SK-N-SH treated with all-trans-retinoic acid at 6 μM for 48 hours (cell line): ENCODE data around the gene VPS35L.

Source experiments
- ATAC-seq: fragments of 200-7000 bp; cut with Tn5 transposase; 3 replicates; pipeline ENCODE4 v1.9.1; 2020; ENCODE audit warnings: mild to moderate bottlenecking, moderate library complexity
- ARNTL ChIP-seq: fragments of 450-650 bp; formaldehyde crosslinking; IDR thresholded peaks from 2 replicates; pipeline ENCODE4 v1.5.0; 2020; ENCODE audit warnings: low read depth, mild to moderate bottlenecking, moderate library complexity, borderline replicate concordance
- BACH2 ChIP-seq: fragments of 250-450 bp; sonication (Bioruptor Pico); IDR thresholded peaks from 2 replicates; pipeline ENCODE4 v1.9.0; 2021; ENCODE audit warnings: mild to moderate bottlenecking, borderline replicate concordance
- CREB5 ChIP-seq: fragments of 250-450 bp; sonication (Bioruptor Pico); IDR thresholded peaks from 2 replicates; pipeline ENCODE4 v1.5.1; 2020; ENCODE audit warnings: low read depth, mild to moderate bottlenecking, moderate library complexity
- CSDC2 ChIP-seq: fragments of 250-450 bp; sonication (Bioruptor Pico); IDR thresholded peaks from 2 replicates; pipeline ENCODE4 v1.5.0; 2020; ENCODE audit warnings: mild to moderate bottlenecking, moderate library complexity
- CSRNP3 ChIP-seq: fragments of 250-450 bp; sonication (Bioruptor Pico); IDR thresholded peaks from 2 replicates; pipeline ENCODE4 v1.5.1; 2021; ENCODE audit warnings: mild to moderate bottlenecking, moderate library complexity
- ESRRG ChIP-seq: fragments of 250-450 bp; sonication (Bioruptor Pico); IDR thresholded peaks from 2 replicates; pipeline ENCODE4 v1.6.1; 2021; ENCODE audit warnings: mild to moderate bottlenecking
- ISL1 ChIP-seq: fragments of 250-450 bp; sonication (Bioruptor Pico); IDR thresholded peaks from 2 replicates; pipeline ENCODE4 v2.1.2; 2022; ENCODE audit warnings: mild to moderate bottlenecking, moderate library complexity
- OSR1 ChIP-seq: fragments of 250-450 bp; sonication (Bioruptor Pico); IDR thresholded peaks from 2 replicates; pipeline ENCODE4 v1.8.0; 2022; ENCODE audit warnings: moderate library complexity, mild to moderate bottlenecking, inconsistent platforms
- PATZ1 ChIP-seq: fragments of 250-450 bp; sonication (Bioruptor Pico); IDR thresholded peaks from 2 replicates; pipeline ENCODE4 v1.8.0; 2020; ENCODE audit warnings: mild to moderate bottlenecking, moderate library complexity, borderline replicate concordance
- POU6F1 ChIP-seq: fragments of 250-450 bp; sonication (Bioruptor Pico); IDR thresholded peaks from 2 replicates; pipeline ENCODE4 v1.8.0; 2021; ENCODE audit warnings: low read depth, mild to moderate bottlenecking, moderate library complexity, borderline replicate concordance
- PPARA ChIP-seq: fragments of 250-450 bp; sonication (Bioruptor Pico); IDR thresholded peaks from 2 replicates; pipeline ENCODE4 v1.5.0; 2020; ENCODE audit warnings: mild to moderate bottlenecking, borderline replicate concordance
- RARB ChIP-seq: fragments of 250-450 bp; sonication (Bioruptor Pico); IDR thresholded peaks from 2 replicates; pipeline ENCODE4 v1.8.0; 2021; ENCODE audit warnings: mild to moderate bottlenecking, moderate library complexity
- SNAI2 ChIP-seq: fragments of 250-450 bp; sonication (Bioruptor Pico); IDR thresholded peaks from 2 replicates; pipeline ENCODE4 v1.5.0; 2020; ENCODE audit warnings: mild to moderate bottlenecking, moderate library complexity
- TCF4 ChIP-seq: fragments of 250-450 bp; sonication (Bioruptor Pico); IDR thresholded peaks from 2 replicates; pipeline ENCODE4 v1.8.0; 2021; ENCODE audit warnings: mild to moderate bottlenecking, moderate library complexity, borderline replicate concordance
- TOX ChIP-seq: fragments of 250-450 bp; sonication (Bioruptor Pico); IDR thresholded peaks from 2 replicates; pipeline ENCODE4 v1.8.0; 2021; ENCODE audit warnings: mild to moderate bottlenecking, moderate library complexity, borderline replicate concordance
- ZC3H10 ChIP-seq: fragments of 250-450 bp; sonication (Bioruptor Pico); IDR thresholded peaks from 2 replicates; pipeline ENCODE4 v1.5.1; 2021; ENCODE audit warnings: mild to moderate bottlenecking, moderate library complexity
- ZFP3 ChIP-seq: fragments of 250-450 bp; sonication (Bioruptor Pico); IDR thresholded peaks from 2 replicates; pipeline ENCODE4 v1.5.0; 2020; ENCODE audit warnings: mild to moderate bottlenecking, moderate library complexity
- ZFP30 ChIP-seq: fragments of 450-650 bp; formaldehyde crosslinking; IDR thresholded peaks from 2 replicates; pipeline ENCODE4 v1.5.0; 2022; ENCODE audit warnings: mild to moderate bottlenecking, moderate library complexity
- ZNF565 ChIP-seq: fragments of 450-650 bp; formaldehyde crosslinking; conservative IDR thresholded peaks from 2 replicates; pipeline ENCODE4 v1.5.0; 2020; ENCODE audit warnings: low read depth, mild to moderate bottlenecking, moderate library complexity
- ZNF70 ChIP-seq: fragments of 450-650 bp; formaldehyde crosslinking; IDR thresholded peaks from 2 replicates; pipeline ENCODE4 v1.5.0; 2020; ENCODE audit warnings: mild to moderate bottlenecking, moderate library complexity
- ZNF8 ChIP-seq: fragments of 450-650 bp; formaldehyde crosslinking; IDR thresholded peaks from 2 replicates; pipeline ENCODE4 v1.5.0; 2020; ENCODE audit warnings: mild to moderate bottlenecking, moderate library complexity

VPS35L gene

GRCh38 chr16:19618876-19619275 lies 63.4 kb downstream of the VPS35L start:
- no peak for ATAC-seq
- TF ChIP-seq ISL1 (CRISPR knock-in tag): no peak
- TF ChIP-seq CSDC2 (CRISPR knock-in tag): no peak
- TF ChIP-seq ZNF565: no peak

GRCh38 chr16:19621445-19621844 lies 65.9 kb downstream of the VPS35L start:
- TF ChIP-seq RARB (CRISPR knock-in tag): no peak
- TF ChIP-seq TCF4 (CRISPR knock-in tag): no peak
- no peak for ATAC-seq

GRCh38 chr16:19625039-19625438 lies 69.5 kb downstream of the VPS35L start:
- no peak for TF ChIP-seq RARB (CRISPR knock-in tag)
- TF ChIP-seq CSDC2 (CRISPR knock-in tag): no peak
- TF ChIP-seq POU6F1 (CRISPR knock-in tag): no peak
- no peak for TF ChIP-seq TOX (CRISPR knock-in tag)
- no peak for TF ChIP-seq ZNF70 (CRISPR knock-in tag)
- TF ChIP-seq ARNTL: no peak
- no peak for TF ChIP-seq PPARA
- ATAC-seq: no peak

- no peak for TF ChIP-seq TOX (CRISPR knock-in tag)
- no peak for TF ChIP-seq ZNF8 (CRISPR knock-in tag)
- ATAC-seq: no peak
Measured at GRCh38 chr16:19636436-19637267, 81.1 kb downstream of the VPS35L start.

GRCh38 chr16:19639986-19640421 lies 84.5 kb downstream of the VPS35L start:
- TF ChIP-seq ZNF8 (CRISPR knock-in tag) (no peak), OSR1 (CRISPR knock-in tag) (no peak), ZNF70 (CRISPR knock-in tag) (no peak), PPARA (no peak), RARB (CRISPR knock-in tag) (no peak), BACH2 (CRISPR knock-in tag) (no peak), TCF4 (CRISPR knock-in tag) (no peak), ARNTL (no peak), PATZ1 (CRISPR knock-in tag) (no peak), POU6F1 (CRISPR knock-in tag) (no peak), SNAI2 (CRISPR knock-in tag) (no peak), CSDC2 (CRISPR knock-in tag) (no peak), ZC3H10 (CRISPR knock-in tag) (no peak), TOX (CRISPR knock-in tag) (no peak), ESRRG (CRISPR knock-in tag) (no peak), ZFP3 (CRISPR knock-in tag) (no peak), ZFP30 (no peak)
- no peak for ATAC-seq

GRCh38 chr16:19642501-19642900 lies 87.0 kb downstream of the VPS35L start:
- ATAC-seq: no peak
- TF ChIP-seq PPARA: no peak
- TF ChIP-seq SNAI2 (CRISPR knock-in tag): no peak
- TF ChIP-seq ZNF8 (CRISPR knock-in tag): no peak
- no peak for TF ChIP-seq ZC3H10 (CRISPR knock-in tag)
- no peak for TF ChIP-seq CREB5 (CRISPR knock-in tag)
- TF ChIP-seq PATZ1 (CRISPR knock-in tag): no peak
- TF ChIP-seq RARB (CRISPR knock-in tag): no peak
- no peak for TF ChIP-seq CSRNP3
- no peak for TF ChIP-seq BACH2 (CRISPR knock-in tag)
- TF ChIP-seq OSR1 (CRISPR knock-in tag): no peak
- TF ChIP-seq ZFP3 (CRISPR knock-in tag): no peak
- TF ChIP-seq TCF4 (CRISPR knock-in tag): no peak
- no peak for TF ChIP-seq CSDC2 (CRISPR knock-in tag)
- TF ChIP-seq ZNF70 (CRISPR knock-in tag): no peak
